Ascending aorta (tissue), 2 donors: ENCODE measurements around the gene XPO6. TPM values are rescaled to one million over a fixed set of nuclear protein-coding genes. Genes with fewer than 3 reads are reported as not detected.
"Not testable (repeated sequence)": the region's sequence is repeated elsewhere in the genome, so short reads cannot be mapped to it uniquely, and the experiment has no call there.

ENCODE experiments used
- DNase-seq, 2 donors: peaks; one replicate each; pipeline ENCODE4 v3.0.0-alpha.2; 2019; ENCODE audit warnings: low spot score in 2 of 2
- H3K27ac ChIP-seq, 2 donors: fragments of 200-600 bp; sonication (generic); one replicate each; pipeline ENCODE4 v1.5.1; 2016 to 2017; ENCODE audit warnings: mild to moderate bottlenecking in 1 of 2
- H3K27me3 ChIP-seq: fragments of 200-600 bp; sonication (generic); one replicate; pipeline ENCODE4 v1.5.1; 2017
- H3K36me3 ChIP-seq, 2 donors: fragments of 200-600 bp; sonication (generic); one replicate each; pipeline ENCODE4 v1.5.1; 2016
- H3K4me1 ChIP-seq, 2 donors: fragments of 200-600 bp; sonication (generic); one replicate each; pipeline ENCODE4 v1.5.1; 2016 to 2017; ENCODE audit warnings: mild to moderate bottlenecking in 1 of 2
- H3K4me3 ChIP-seq, 2 donors: fragments of 200-600 bp; sonication (generic); one replicate each; pipeline ENCODE4 v1.5.1; 2016 to 2017; ENCODE audit warnings: mild to moderate bottlenecking in 1 of 2
- H3K9me3 ChIP-seq, 2 donors: fragments of 200-600 bp; sonication (generic); one replicate each; pipeline ENCODE4 v1.5.1; 2016
- CTCF ChIP-seq, 3 experiments: fragments of 200-600 bp in 2 of 3; fragments of 450-650 bp in 1 of 3; sonication (generic) in 2 of 3; IDR thresholded peaks; one replicate each; pipeline ENCODE4 v1.5.1; 2016 to 2019; ENCODE audit warnings: antibody characterized with exemption in 3 of 3, mild to moderate bottlenecking in 1 of 3, moderate library complexity in 1 of 3
- intact Hi-C: fragments of 100-400 bp; cut with DNase I; formaldehyde crosslinking; loops from one replicate; pipeline ENCODE4 v1.15.1; 2023
- total RNA-seq: library from RNA; depleted of rRNA; stranded (reverse); fragments of >200 nt; gene quantifications from one replicate; pipeline ENCODE4 v1.1.0, GENCODE V29; 2016

The XPO6 gene
- total RNA-seq, 1 donor from 2014 or later = 180 TPM

DNA sequence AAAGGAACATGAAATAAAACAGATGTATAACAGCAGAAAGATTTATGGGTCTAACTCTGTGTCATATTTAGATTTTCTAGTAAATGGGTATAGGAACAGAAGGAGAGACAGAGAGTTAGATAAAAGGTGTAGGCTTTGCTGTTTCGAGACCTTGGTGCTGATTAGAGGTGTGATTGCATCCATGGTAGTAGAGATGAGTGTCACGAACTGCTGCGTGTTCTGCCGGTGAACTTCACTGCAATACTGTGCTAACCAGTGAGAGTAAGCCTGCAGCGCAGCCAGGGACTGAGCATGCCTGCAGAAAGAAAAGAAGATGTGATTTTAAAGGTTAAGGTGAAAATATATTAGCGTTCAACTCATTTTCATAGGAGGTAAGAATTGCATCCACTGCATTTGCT, 94.6 kb downstream of the XPO6 start:
- no peaks in the 10 kb centered on the region for H3K9me3 ChIP-seq
- H3K27me3 ChIP-seq = no peaks in the 10 kb centered on the region
- peaks cover 49 to 90% of the 10 kb centered on the region in 2 donors for H3K36me3 ChIP-seq
- H3K27ac ChIP-seq = no peak overlapping the region
- H3K4me3 ChIP-seq = no peak overlapping the region
- H3K4me1 ChIP-seq = no peaks in the 10 kb centered on the region
- intact Hi-C loops = no loop called here
- no peak for DNase-seq
- no peak for TF ChIP-seq CTCF (IDR thresholded peaks at IDR 0.05)

- H3K27me3 ChIP-seq, H3K9me3 ChIP-seq, DNase-seq, H3K27ac ChIP-seq, H3K4me1 ChIP-seq, intact Hi-C loops, H3K4me3 ChIP-seq: not testable (repeated sequence)
- peaks cover 48 to 89% of the 10 kb centered on the region in 2 donors for H3K36me3 ChIP-seq
These were observed 95.9 kb downstream of the XPO6 start for GRCh38 chr16:28115866-28116265.

DNA sequence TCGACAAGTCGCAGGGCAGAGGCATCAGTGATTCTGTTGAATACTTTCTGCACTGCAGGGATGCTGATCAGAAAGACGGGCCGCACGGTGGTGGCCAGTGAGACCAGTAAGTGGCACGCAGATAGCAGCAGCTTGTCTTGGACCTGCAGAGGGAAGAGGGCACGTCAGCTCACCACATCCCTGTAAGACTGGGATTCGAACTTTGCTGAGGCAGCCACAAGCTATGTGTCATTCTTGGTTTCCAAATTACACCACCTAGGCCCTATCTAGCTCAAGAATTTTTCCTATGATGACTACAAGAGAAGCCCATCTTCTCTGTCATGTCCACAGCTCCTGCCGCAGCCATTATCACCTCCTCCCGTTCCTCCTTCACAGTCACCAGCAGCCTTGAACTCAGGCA, 98.9 kb downstream of the XPO6 start:
- no peak for DNase-seq
- H3K4me3 ChIP-seq = no peak overlapping the region
- intact Hi-C loops = no loop called here
- no peaks in the 10 kb centered on the region for H3K4me1 ChIP-seq
- TF ChIP-seq CTCF (IDR thresholded peaks at IDR 0.05) = no peak
- no peaks in the 10 kb centered on the region for H3K9me3 ChIP-seq
- H3K27ac ChIP-seq = no peak overlapping the region
- peaks cover 56 to 87% of the 10 kb centered on the region in 2 donors for H3K36me3 ChIP-seq
- no peaks in the 10 kb centered on the region for H3K27me3 ChIP-seq

DNA sequence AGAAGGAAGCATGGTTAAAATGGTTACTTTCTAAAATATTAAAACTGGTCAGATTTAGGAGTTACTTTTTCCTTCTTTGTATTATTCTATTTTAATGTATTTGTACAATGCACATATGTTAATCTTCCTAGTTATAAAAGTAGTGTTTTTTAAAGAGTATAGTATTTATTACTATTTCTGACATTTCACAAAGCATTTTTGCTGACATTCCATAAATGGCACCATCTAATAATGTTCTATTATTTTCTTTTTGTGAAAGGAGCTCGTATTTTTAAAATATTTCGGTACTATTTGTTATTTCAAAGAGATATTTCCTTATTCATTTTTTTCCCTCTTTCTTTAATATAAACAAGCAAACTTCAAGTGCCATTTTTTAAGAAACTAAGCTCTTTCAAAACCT, 100.8 kb downstream of the XPO6 start:
- Histone ChIP-seq H3K9me3 (no peaks in the 10 kb centered on the region), H3K4me1 (no peaks in the 10 kb centered on the region), H3K36me3 (peaks cover 66 to 87% of the 10 kb centered on the region in 2 donors), H3K27ac (no peak overlapping the region), H3K27me3 (no peaks in the 10 kb centered on the region), H3K4me3 (no peak overlapping the region)
- TF ChIP-seq CTCF (IDR thresholded peaks at IDR 0.05) = no peak
- DNase-seq = no peak
- intact Hi-C loops = no loop called here

GRCh38 chr16:28110479-28110878, 101.3 kb downstream of the XPO6 start:
- peaks cover 66 to 87% of the 10 kb centered on the region in 2 donors for H3K36me3 ChIP-seq

DNA sequence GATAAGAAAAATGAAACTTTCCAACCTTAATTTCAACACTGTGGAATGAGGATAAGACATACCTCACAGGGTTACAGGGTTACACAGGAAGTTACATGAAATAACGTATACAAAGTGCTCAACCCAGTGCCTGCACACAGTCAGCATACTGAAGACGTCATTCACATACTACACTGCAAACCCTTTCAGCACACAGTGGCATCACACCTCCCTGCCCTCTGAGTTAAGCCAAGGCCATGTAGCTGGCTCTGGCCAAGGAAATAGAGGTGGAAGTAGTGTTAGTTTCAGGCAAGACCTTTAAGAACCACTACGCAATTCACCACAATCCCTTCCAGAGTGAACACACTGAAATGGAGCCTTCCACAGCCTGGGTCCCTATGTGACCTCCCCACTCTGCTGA, 101.7 kb downstream of the XPO6 start:
- no peak overlapping the region for H3K4me3 ChIP-seq
- no peak overlapping the region for H3K27ac ChIP-seq
- no peaks in the 10 kb centered on the region for H3K27me3 ChIP-seq
- no peak for TF ChIP-seq CTCF (IDR thresholded peaks at IDR 0.05)
- no peak for DNase-seq
- no peaks in the 10 kb centered on the region for H3K9me3 ChIP-seq
- intact Hi-C loops = no loop called here
- no peaks in the 10 kb centered on the region for H3K4me1 ChIP-seq
- peaks cover 68 to 87% of the 10 kb centered on the region in 2 donors for H3K36me3 ChIP-seq

More at GRCh38 chr16:28110479-28110878, 101.3 kb downstream of the XPO6 start:
- Histone ChIP-seq H3K4me1 (no peaks in the 10 kb centered on the region), H3K9me3 (no peaks in the 10 kb centered on the region), H3K27ac (no peak overlapping the region), H3K27me3 (no peaks in the 10 kb centered on the region), H3K4me3 (no peak overlapping the region)
- no peak for DNase-seq
- no peak for TF ChIP-seq CTCF (IDR thresholded peaks at IDR 0.05)
- intact Hi-C loops = no loop called here
